Suprapubic skin (tissue), 4 donors: ENCODE results near the gene SSX7. TPM values are rescaled to one million over a fixed set of nuclear protein-coding genes. Genes with fewer than 3 reads are reported as not detected.
"Not testable (repeated sequence)": the region's sequence is repeated elsewhere in the genome, so short reads cannot be mapped to it uniquely, and the experiment has no call there.

Source experiments
- DNase-seq, 2 donors: peaks; one replicate each; pipeline ENCODE4 v3.0.0-alpha.2; 2019; ENCODE audit warnings: low spot score in 2 of 2
- H3K27ac ChIP-seq: fragments of 200-600 bp; sonication (generic); one replicate; pipeline ENCODE4 v1.5.1; 2019
- H3K27me3 ChIP-seq: fragments of 200-600 bp; sonication (generic); one replicate; pipeline ENCODE4 v1.5.1; 2019
- H3K36me3 ChIP-seq: fragments of 200-600 bp; sonication (generic); one replicate; pipeline ENCODE4 v1.5.1; 2019
- H3K4me1 ChIP-seq: fragments of 200-600 bp; sonication (generic); one replicate; pipeline ENCODE4 v1.5.1; 2019
- H3K4me3 ChIP-seq: fragments of 200-600 bp; sonication (generic); one replicate; pipeline ENCODE4 v1.5.1; 2019; ENCODE audit warnings: mild to moderate bottlenecking
- H3K9me3 ChIP-seq: fragments of 200-600 bp; sonication (generic); one replicate; pipeline ENCODE4 v1.5.1; 2019
- EP300 ChIP-seq: sonication (generic); formaldehyde crosslinking; IDR thresholded peaks from one replicate; pipeline ENCODE4 v1.6.1; 2017; ENCODE audit warnings: antibody characterized with exemption
- POLR2A ChIP-seq, 2 donors: fragments of 450-650 bp; IDR thresholded peaks; one replicate each; pipeline ENCODE4 v1.6.1; 2017; ENCODE audit warnings: antibody characterized with exemption in 2 of 2, mild to moderate bottlenecking in 2 of 2, moderate library complexity in 2 of 2
- POLR2AphosphoS5 ChIP-seq, 3 donors: sonication (generic); formaldehyde crosslinking; IDR thresholded peaks; one replicate each; pipeline ENCODE4 v1.6.1; 2017; ENCODE audit warnings: antibody characterized with exemption in 3 of 3
- WGBS: methylation state at CpG from one replicate; pipeline ENCODE4 v1.1.5; 2018; 5-methylcytosine and 5-hydroxymethylcytosine counted together
- total RNA-seq, 4 donors: library from RNA; depleted of rRNA; stranded (reverse); fragments of >200 nt; gene quantifications; one replicate each; pipeline ENCODE4 v1.1.0, GENCODE V29; 2016
- TF ChIP-seq, protein P1 (sequence below), 2 donors: fragments of 200-600 bp in 1 of 2; fragments of 450-650 bp in 1 of 2; sonication (generic) in 1 of 2; IDR thresholded peaks; one replicate each; pipeline ENCODE4 v1.5.1; 2016 to 2019; ENCODE audit warnings: antibody characterized with exemption in 2 of 2, mild to moderate bottlenecking in 1 of 2, moderate library complexity in 1 of 2

The SSX7 gene, protein sequence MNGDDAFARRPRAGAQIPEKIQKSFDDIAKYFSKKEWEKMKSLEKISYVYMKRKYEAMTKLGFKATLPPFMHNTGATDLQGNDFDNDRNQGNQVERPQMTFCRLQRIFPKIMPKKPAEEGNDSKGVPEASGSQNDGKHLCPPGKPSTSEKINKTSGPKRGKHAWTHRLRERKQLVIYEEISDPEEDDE
- not detected for total RNA-seq

DNA sequence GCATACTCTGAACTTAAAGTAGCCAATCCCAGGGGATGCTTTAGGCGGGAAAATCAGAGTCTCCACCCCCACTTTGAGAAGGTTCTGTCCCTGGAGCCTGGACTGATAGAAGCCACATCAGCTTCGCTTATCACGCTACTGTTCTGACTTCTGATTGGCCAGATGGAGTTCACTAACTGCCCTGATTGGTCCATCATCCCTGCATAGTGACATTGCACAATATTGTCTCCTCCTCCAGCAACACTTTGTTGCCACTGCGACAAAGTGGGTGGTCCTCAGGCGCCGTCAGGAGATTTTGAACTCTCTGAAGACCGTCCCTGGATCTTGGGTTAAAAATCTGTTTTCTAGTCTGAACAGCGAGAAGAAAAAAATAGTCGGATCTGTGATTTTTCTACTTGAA is at the start of gene SSX7:
TSS of gene SSX7 (minus strand) at position 101 of the 400 bp plus-strand sequence. CDS start 1,428 bp downstream, outside the sequence.
- H3K9me3 ChIP-seq, H3K27me3 ChIP-seq, H3K4me1 ChIP-seq, H3K36me3 ChIP-seq, H3K4me3 ChIP-seq, DNase-seq, H3K27ac ChIP-seq: not testable (repeated sequence)
- WGBS, result 81% methylated on average over 9 of the region's 9 CpGs

DNA sequence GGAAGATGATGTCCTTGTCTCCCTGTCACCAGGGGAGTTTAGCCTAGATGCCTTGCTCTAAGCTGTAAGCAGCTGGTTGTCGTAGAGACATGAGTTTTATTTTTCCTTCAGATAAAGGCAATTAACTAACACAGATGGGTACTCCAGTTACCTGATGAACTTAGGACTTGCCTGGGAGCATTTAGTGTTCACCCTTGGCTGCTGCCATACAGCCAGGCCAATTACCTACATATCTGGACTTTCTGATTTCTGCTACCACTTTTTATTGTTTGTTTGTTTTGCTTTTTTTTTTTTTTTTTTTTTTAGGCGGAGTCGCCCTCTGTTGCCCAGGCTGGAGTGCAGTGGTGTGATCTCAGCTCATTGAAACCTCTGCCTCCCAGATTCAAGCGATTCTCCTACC is 37.3 kb upstream of the SSX7 start:
- not testable (repeated sequence) for H3K36me3 ChIP-seq, H3K4me3 ChIP-seq, H3K4me1 ChIP-seq, H3K9me3 ChIP-seq, H3K27me3 ChIP-seq, H3K27ac ChIP-seq, DNase-seq
- WGBS, result 80% methylated on average over 1 of the region's 4 CpGs

DNA sequence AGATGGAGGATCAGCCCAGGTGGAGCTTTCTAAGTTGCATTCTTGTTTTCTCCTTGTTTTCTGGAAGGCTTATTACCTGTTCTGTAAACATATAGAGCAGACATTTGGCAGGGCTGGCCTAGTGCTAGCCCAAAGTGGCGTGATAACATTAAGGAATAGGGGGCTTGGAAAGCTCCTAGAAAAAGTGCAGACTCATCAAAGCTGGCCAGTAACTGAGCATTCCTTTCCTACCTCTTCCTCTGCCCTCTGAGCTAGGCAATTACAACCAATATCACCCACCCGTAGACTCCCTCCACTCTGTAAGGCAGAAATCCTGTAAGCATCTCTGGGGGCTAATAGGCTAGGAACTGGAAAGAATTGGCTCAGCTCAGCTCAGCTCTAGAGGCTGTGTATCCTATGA is 7.5 kb upstream of the SSX7 start:
- H3K4me3 ChIP-seq, H3K9me3 ChIP-seq, H3K27me3 ChIP-seq, DNase-seq, H3K4me1 ChIP-seq, H3K36me3 ChIP-seq, H3K27ac ChIP-seq: not testable (repeated sequence)
- 64% methylated on average over 2 of the region's 2 CpGs for WGBS

DNA sequence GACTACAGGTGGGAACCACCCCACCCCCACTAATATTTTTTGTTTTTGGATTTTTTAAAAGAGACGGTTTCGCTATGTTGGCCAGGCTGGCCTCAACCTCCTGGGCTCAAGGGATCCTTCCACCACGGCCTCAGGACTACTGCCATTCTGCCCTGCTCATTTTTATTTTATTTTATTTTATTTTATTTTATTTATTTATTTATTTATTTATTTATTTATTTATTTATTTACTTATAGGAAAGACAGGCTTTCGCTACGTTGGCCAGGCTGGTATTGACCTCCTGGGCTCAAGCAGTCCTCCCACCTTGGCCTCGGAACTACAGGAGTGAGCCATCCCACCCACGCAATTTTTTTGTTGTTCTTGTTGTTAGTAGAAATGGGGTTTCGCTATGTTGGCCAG is 775 bp upstream of the SSX7 start:
- DNase-seq, H3K4me1 ChIP-seq, H3K27ac ChIP-seq, H3K27me3 ChIP-seq, H3K4me3 ChIP-seq, H3K9me3 ChIP-seq, H3K36me3 ChIP-seq: not testable (repeated sequence)
- WGBS, result 87% methylated on average over 8 of the region's 8 CpGs

DNA sequence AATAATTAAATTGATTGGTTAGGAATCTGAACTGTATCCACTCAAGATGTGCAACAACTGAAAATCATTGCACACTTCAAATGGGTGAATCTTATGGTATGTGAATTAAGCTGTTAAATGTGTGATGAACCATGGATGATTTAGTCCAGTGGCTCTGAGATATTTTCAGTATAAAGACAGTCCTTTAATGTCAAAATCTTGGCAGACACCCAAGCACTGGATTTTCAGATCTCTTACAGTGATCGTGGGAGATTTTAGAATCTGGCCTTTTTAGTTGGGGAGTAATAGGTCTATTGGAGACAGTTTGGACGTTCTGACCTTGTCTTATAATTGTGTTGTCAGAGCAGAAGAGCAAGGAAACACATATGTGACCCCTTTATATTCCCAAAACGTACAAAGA is 4.0 kb downstream of the SSX7 start:
- not testable (repeated sequence) for DNase-seq
- WGBS, result 39% methylated on average over 3 of the region's 3 CpGs

DNA sequence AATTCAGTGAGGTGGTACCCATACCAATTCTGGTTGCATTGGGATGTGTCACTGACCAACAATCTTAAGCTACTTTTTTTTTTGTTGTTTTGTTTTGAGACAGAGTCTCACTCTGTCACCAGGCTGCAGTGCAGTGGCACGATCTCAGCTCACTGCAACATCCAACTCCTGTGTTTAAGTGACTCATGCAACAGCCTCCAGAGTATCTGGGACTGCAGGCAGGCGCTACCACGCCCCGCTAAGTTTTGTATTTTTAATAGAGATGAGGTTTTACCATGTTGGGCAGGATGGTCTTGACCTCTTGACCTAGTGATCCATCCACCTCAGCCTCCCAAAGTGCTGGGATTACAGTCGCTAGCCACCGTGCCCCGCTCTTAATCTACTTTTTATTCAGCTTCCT is 5.7 kb downstream of the SSX7 start:
- H3K27me3 ChIP-seq, H3K4me1 ChIP-seq, DNase-seq, H3K27ac ChIP-seq, H3K36me3 ChIP-seq, H3K4me3 ChIP-seq, H3K9me3 ChIP-seq: not testable (repeated sequence)
- 86% methylated on average over 7 of the region's 7 CpGs for WGBS

More for the DNA sequence above, 4.0 kb downstream of the SSX7 start:
- not testable (repeated sequence) for H3K36me3 ChIP-seq, H3K27me3 ChIP-seq, H3K9me3 ChIP-seq, H3K27ac ChIP-seq, H3K4me1 ChIP-seq, H3K4me3 ChIP-seq

DNA sequence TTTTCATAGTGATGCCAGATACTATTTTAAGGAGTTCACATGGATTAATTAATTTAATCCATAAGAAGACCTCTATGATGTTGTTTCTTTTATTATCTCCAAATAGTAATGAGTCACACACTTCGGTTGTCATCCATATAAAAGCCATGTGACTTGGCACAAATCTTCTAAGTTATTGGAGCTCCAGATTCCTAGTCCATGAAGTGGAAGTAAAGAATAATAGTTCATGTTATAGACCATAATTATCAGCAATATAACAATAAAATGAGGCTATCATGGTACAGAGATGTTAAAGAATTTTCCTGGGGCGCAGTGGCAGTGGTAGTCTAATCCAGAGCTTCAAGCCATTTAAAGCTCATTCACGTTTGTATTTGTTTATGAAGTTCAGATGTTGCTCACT is 26.2 kb downstream of the SSX7 start:
- H3K27ac ChIP-seq, H3K27me3 ChIP-seq, H3K36me3 ChIP-seq, H3K9me3 ChIP-seq, H3K4me1 ChIP-seq, DNase-seq, H3K4me3 ChIP-seq: not testable (repeated sequence)
- 64% methylated on average over 3 of the region's 3 CpGs for WGBS

DNA sequence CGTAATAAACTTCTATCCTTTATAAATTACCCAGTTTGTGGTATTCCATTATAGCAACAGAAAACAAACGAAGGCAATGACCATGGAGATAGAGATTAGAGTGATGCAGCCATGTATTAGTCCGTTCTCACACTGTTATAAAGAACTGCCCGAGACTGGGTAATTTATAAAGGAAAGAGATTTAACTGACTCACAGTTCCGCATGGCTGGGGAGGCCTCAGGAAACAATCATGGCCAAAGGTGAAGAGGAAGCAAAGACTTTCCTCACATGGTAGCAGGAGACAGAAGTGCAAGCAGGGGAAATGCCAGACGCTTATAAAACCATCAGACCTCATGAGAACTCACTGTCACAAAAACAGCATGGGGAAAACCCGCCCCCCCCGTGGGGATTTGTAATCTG is 34.0 kb downstream of the SSX7 start:
- WGBS, result 55% methylated on average over 8 of the region's 8 CpGs
- H3K27ac ChIP-seq, H3K9me3 ChIP-seq, H3K4me1 ChIP-seq, H3K27me3 ChIP-seq, DNase-seq, H3K36me3 ChIP-seq, H3K4me3 ChIP-seq: not testable (repeated sequence)

DNA sequence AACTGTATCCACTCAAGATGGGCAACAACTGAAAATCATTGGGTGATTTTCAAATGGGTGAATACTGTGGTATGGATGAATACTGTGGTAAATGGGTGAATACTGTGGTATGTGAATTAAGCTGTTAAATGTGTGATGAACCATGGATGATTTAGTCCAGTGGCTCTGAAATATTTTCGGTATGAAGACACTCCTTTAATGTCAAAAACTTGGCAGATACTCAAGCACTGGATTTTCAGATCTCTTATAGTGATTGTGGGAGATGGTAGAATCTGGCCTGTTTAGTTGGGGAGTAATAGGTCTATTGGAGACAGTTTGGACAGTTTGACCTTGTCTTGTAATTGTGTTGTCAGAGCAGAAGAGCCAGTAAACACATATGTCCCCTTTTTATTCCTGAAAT is 45.7 kb downstream of the SSX7 start:
- H3K9me3 ChIP-seq, result no peaks in the 10 kb centered on the region
- H3K36me3 ChIP-seq, result no peaks in the 10 kb centered on the region
- TF ChIP-seq, protein P1, sequence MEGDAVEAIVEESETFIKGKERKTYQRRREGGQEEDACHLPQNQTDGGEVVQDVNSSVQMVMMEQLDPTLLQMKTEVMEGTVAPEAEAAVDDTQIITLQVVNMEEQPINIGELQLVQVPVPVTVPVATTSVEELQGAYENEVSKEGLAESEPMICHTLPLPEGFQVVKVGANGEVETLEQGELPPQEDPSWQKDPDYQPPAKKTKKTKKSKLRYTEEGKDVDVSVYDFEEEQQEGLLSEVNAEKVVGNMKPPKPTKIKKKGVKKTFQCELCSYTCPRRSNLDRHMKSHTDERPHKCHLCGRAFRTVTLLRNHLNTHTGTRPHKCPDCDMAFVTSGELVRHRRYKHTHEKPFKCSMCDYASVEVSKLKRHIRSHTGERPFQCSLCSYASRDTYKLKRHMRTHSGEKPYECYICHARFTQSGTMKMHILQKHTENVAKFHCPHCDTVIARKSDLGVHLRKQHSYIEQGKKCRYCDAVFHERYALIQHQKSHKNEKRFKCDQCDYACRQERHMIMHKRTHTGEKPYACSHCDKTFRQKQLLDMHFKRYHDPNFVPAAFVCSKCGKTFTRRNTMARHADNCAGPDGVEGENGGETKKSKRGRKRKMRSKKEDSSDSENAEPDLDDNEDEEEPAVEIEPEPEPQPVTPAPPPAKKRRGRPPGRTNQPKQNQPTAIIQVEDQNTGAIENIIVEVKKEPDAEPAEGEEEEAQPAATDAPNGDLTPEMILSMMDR (IDR thresholded peaks at IDR 0.05), result no peak
- TF ChIP-seq POLR2A (IDR thresholded peaks at IDR 0.05), result no peak
- TF ChIP-seq POLR2AphosphoS5 (IDR thresholded peaks at IDR 0.05), result no peak
- TF ChIP-seq EP300, result no peak
- H3K27ac ChIP-seq, result no peak overlapping the region
- DNase-seq, result no peak
- H3K27me3 ChIP-seq, result no peaks in the 10 kb centered on the region
- H3K4me3 ChIP-seq, result no peak overlapping the region
- no peaks in the 10 kb centered on the region for H3K4me1 ChIP-seq
- WGBS, result 32% methylated on average over 1 of the region's 1 CpG

DNA sequence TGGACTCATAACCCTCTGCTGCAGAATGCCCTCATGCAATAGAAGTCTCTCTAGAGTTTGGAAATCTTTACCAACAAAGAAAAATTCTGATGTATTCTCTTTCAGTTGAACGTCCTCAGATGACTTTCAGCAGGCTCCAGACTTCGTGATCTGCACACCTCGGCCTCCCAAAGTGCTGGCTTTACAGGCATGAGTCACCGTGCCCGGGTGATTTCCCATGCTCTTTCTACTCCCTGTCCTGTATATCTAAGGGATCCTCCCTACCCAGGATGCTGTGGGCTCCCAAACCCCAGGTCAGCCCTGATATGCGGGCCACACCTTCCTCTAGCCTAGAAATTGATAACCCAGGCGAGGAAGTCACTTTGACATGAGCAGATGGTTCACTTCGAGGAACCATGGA is 51.5 kb downstream of the SSX7 start:
- DNase-seq, H3K36me3 ChIP-seq, H3K9me3 ChIP-seq, H3K27ac ChIP-seq, H3K4me1 ChIP-seq, H3K27me3 ChIP-seq, H3K4me3 ChIP-seq: not testable (repeated sequence)
- 80% methylated on average over 8 of the region's 8 CpGs for WGBS
